A673 (cell line): ENCODE measurements around the gene SLC30A2. TPM values are rescaled to one million over a fixed set of nuclear protein-coding genes. Genes with fewer than 3 reads are reported as not detected.

Experiments
- BruUV-seq: library from RNA; stranded (reverse); fragments of 400-500 nt; replicated peaks from 2 replicates; lab custom pipeline; 2021; lab: Mats Ljungman, UMichigan
- CTCF ChIA-PET: fragments of 300-600 bp; sonication (Branson Sonifier 250); formaldehyde crosslinking; loops from one replicate; lab custom pipeline; 2022; ENCODE audit warnings: antibody characterized with exemption; lab: Charles Lee
- POLR2A ChIA-PET: fragments of 300-600 bp; sonication (Branson Sonifier 250); formaldehyde crosslinking; loops from one replicate; lab custom pipeline; 2022; ENCODE audit warnings: antibody characterized with exemption; ENCODE audit not compliant: low non-redundant PET; lab: Charles Lee
- DNase-seq: peaks from one replicate; pipeline ENCODE4 v3.0.0-alpha.2; 2015; ENCODE audit warnings: low spot score
- H3K27ac ChIP-seq: fragments of 200-600 bp; sonication (generic); 2 replicates; pipeline ENCODE4 v1.5.1; 2016; ENCODE audit warnings: mixed run types, low read depth, mild to moderate bottlenecking, mixed read lengths, antibody characterized with exemption, low read length; ENCODE audit not compliant: poor library complexity, severe bottlenecking
- H3K27me3 ChIP-seq: fragments of 200-600 bp; sonication (generic); replicated peaks from 2 replicates; pipeline ENCODE4 v1.6.1; 2017; ENCODE audit warnings: mixed run types, low read depth, mild to moderate bottlenecking, mixed read lengths, antibody characterized with exemption, low read length; ENCODE audit not compliant: insufficient read depth, poor library complexity
- H3K36me3 ChIP-seq: fragments of 200-600 bp; sonication (generic); 2 replicates; pipeline ENCODE4 v1.6.1; 2016; ENCODE audit warnings: mixed run types, mild to moderate bottlenecking, mixed read lengths, antibody characterized with exemption, low read length; ENCODE audit not compliant: insufficient read depth, poor library complexity, severe bottlenecking
- H3K4me1 ChIP-seq: fragments of 200-600 bp; sonication (generic); 2 replicates; pipeline ENCODE4 v1.6.1; 2017; ENCODE audit warnings: mixed run types, mild to moderate bottlenecking, mixed read lengths, antibody characterized with exemption, low read length; ENCODE audit not compliant: insufficient read depth, poor library complexity, severe bottlenecking
- H3K4me3 ChIP-seq: fragments of 200-600 bp; sonication (generic); 2 replicates; pipeline ENCODE4 v1.5.1; 2016; ENCODE audit warnings: low read depth, mixed run types, mild to moderate bottlenecking, mixed read lengths, low read length; ENCODE audit not compliant: poor library complexity, severe bottlenecking
- H3K9me3 ChIP-seq: fragments of 200-600 bp; sonication (generic); 2 replicates; pipeline ENCODE4 v1.6.1; 2016; ENCODE audit warnings: mixed run types, low read depth, mild to moderate bottlenecking, mixed read lengths, antibody characterized with exemption, low read length; ENCODE audit not compliant: poor library complexity, severe bottlenecking
- EZH2 ChIP-seq: fragments of 200-600 bp; sonication (generic); IDR thresholded peaks from 2 replicates; pipeline ENCODE4 v1.6.1; 2017; ENCODE audit warnings: borderline replicate concordance, low read depth, mild to moderate bottlenecking, mixed read lengths, antibody characterized with exemption, low read length; ENCODE audit not compliant: poor library complexity, severe bottlenecking
- intact Hi-C: fragments of 100-400 bp; cut with micrococcal nuclease; formaldehyde crosslinking; loops from one replicate; pipeline ENCODE4 v1.10.0; 2022; ENCODE audit not compliant: unreplicated experiment
- total RNA-seq: library from RNA; stranded (reverse); gene quantifications from 2 replicates; pipeline ENCODE4 v1.2.3, GENCODE V29; 2021
- TF ChIP-seq, protein P1 (sequence below): fragments of 300-800, 200-600 bp; sonication (generic); conservative IDR thresholded peaks from 2 replicates; pipeline ENCODE4 v1.5.1; 2017; ENCODE audit warnings: low read depth, mild to moderate bottlenecking, antibody characterized with exemption, low read length, moderate library complexity, mixed read lengths

Gene SLC30A2
- total RNA-seq, 1 experiment from 2014 or later = not detected

DNA sequence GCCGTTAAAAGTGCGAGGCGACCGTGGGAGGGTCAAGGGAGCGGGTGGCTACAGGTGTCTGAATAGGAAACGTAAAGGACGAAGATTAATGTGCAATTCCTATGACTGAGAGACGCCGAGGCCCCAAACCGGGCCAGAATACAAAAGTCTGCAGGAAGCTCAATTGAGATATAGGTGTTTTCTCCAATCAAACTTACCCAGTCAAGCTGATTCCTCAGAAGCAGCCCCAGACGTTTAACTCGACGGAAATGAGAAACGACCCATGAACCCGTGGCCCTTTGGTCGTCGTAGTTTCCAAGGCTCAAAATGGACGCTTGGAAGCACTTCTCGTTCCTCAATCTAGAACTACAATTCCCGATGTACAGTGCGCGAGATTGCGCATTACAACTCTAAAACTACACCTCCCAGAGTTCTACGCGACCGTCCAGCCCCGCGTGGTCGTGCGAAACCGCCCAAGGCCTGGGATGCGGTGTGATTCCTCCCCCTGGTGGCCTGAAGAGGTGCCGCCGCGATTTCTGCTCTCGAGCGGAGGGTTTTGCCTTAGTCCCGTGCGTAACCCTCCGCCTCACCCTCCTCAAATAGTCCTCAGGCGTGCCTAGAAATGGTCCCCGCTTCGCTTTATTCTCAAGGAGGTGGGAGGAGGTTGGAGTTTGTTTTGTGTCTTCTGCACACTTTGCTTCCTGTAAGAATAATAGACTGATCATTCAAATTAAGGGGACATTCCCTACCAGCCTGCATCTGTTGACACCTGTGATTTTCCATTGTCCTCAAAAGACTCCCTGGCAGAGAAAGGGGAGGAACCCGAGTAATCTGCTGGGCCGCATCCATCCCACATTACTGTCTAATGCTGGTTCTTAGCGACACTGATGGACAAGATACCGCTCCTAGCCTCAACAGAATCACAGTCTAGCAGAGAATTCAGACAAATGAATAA lies 47.8 kb downstream of the SLC30A2 start, which contains the start of gene PAFAH2:
Gene PAFAH2, minus strand, starts transcription at position 236 of the 934 bp plus-strand sequence. CDS start 7,247 bp downstream, outside the sequence.
- CTCF ChIA-PET = interaction anchor here (0.6 to 1.5 kb wide), 5 partner anchors 43 to 103 kb away, joined by 3 to 34 read pairs (median 4); no protein-coding TSS in a partner anchor
- POLR2A ChIA-PET = interaction anchor here (0.6 kb wide), 1 partner anchor 105 kb away, joined by 7 read pairs; no protein-coding TSS in a partner anchor
- TF ChIP-seq, protein P1, sequence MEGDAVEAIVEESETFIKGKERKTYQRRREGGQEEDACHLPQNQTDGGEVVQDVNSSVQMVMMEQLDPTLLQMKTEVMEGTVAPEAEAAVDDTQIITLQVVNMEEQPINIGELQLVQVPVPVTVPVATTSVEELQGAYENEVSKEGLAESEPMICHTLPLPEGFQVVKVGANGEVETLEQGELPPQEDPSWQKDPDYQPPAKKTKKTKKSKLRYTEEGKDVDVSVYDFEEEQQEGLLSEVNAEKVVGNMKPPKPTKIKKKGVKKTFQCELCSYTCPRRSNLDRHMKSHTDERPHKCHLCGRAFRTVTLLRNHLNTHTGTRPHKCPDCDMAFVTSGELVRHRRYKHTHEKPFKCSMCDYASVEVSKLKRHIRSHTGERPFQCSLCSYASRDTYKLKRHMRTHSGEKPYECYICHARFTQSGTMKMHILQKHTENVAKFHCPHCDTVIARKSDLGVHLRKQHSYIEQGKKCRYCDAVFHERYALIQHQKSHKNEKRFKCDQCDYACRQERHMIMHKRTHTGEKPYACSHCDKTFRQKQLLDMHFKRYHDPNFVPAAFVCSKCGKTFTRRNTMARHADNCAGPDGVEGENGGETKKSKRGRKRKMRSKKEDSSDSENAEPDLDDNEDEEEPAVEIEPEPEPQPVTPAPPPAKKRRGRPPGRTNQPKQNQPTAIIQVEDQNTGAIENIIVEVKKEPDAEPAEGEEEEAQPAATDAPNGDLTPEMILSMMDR = peak; percentile 98
- no peak for TF ChIP-seq EZH2

DNA sequence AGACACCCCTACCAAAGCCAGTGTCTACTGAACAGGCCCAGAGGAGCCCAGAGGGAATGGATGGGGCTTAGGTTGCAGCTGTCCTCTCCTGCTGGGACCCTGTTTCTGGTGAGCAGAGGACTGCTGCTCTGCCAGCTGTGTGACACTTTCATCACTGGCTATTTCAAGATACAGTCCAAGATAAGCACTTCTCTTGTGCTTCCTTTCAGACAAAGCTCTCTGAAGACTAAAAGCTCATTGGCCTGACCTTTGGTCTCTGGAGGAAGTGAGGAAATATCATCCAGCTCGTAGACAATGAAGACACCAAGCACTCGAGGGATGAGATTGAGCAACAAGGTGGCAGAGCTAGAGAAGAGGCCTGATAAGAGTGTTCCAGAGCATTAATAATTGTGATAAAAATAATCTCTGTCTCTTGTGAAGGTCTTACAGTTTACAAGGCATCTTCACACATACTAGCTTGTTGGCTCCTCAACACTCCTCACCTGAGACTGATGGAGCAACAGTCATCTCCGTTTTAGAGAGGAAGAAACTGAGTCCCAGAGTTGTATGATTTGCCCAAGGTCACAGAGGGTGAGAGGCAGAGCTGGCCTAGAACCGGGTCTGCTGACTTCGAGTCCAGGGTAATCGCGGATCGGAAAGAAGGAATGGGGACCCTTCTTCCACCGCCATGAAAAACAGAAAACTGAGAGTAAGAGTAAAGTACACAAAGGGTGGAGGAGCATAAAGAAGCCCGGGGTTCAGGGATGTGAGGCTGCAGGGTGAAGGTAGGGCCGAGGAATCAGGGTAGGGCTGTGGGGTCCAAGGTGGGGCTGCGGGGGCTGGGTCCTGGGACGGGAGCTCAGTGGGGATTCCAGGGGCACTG lies 48.7 kb downstream of the SLC30A2 start:
- peak overlapping the region; percentile 79 for H3K27ac ChIP-seq
- no peaks in the 10 kb centered on the region for H3K36me3 ChIP-seq
- ChIA-PET CTCF (interaction anchor here (0.6 to 1.5 kb wide), 4 partner anchors 44 to 101 kb away, joined by 3 to 34 read pairs (median 4); no protein-coding TSS in a partner anchor), POLR2A (interaction anchor here (0.6 kb wide), 1 partner anchor 104 kb away, joined by 7 read pairs; no protein-coding TSS in a partner anchor)
- H3K4me1 ChIP-seq = peaks cover 13% of the 10 kb centered on the region
- H3K9me3 ChIP-seq = no peaks in the 10 kb centered on the region
- H3K27me3 ChIP-seq = no peaks in the 10 kb centered on the region
- H3K4me3 ChIP-seq = peak overlapping the region; percentile 66
- TF ChIP-seq EZH2 = no peak
- TF ChIP-seq, protein P1 = no peak
- BruUV-seq = TSS peak; percentile 66
- DNase-seq = peak; percentile 67
- intact Hi-C loops = loop anchor here (10.0 kb wide), 1 partner anchor 162 kb away; no protein-coding TSS in a partner anchor

More for the DNA sequence above, 47.8 kb downstream of the SLC30A2 start, which contains the start of gene PAFAH2:
- Histone ChIP-seq H3K9me3 (no peaks in the 10 kb centered on the region), H3K27ac (peak within 1 kb of the TSS; percentile 79), H3K4me1 (peaks cover 13% of the 10 kb centered on the region), H3K27me3 (no peaks in the 10 kb centered on the region), H3K4me3 (peak within 1 kb of the TSS; percentile 66), H3K36me3 (no peaks in the 10 kb centered on the region)
- intact Hi-C loops = loop anchor here (1.0 to 10.0 kb wide), 2 partner anchors 106 to 163 kb away; no protein-coding TSS in a partner anchor
- peak; percentile 100 for DNase-seq
- BruUV-seq = no TSS peak
